D341Med (cell line): ENCODE results near the gene CSF3.
"Not testable (repeated sequence)": the region's sequence is repeated elsewhere in the genome, so short reads cannot be mapped to it uniquely, and the experiment has no call there.

ENCODE experiments used
- DNase-seq: peaks from one replicate; pipeline ENCODE4 v3.0.0; 2012; ENCODE audit warnings: low spot score

Gene CSF3

DNA sequence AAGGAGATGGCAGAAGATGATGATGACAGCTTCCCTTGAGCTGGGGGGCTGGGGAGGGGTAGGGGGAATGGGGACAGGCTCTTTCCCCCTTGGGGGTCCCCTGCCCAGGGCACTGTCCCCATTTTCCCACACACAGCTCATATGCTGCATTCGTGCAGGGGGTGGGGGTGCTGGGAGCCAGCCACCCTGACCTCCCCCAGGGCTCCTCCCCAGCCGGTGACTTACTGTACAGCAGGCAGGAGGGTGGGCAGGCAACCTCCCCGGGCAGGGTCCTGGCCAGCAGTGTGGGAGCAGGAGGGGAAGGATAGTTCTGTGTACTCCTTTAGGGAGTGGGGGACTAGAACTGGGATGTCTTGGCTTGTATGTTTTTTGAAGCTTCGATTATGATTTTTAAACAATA lies 17.7 kb upstream of the CSF3 start:
- peak; percentile 41 for DNase-seq

DNA sequence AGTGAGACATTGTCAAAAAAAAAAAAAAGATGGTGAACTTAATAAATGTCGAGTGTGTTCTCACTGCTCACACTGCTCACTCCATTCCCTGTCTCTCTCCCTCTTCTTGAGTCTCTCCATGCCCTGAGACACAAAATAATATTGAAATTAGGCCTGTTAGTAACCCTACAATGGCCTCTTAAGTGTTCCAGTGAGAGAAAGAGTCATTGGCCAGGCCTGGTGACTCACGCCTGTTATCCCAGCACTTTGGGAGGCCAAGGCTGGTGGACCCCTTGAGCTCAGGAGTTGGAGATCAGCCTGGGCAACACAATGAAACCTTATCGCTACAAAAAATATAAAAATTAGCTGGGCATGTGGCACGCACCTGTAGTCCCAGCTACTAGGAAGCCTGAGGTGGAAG lies 16.2 kb upstream of the CSF3 start:
- DNase-seq = no peak

DNA sequence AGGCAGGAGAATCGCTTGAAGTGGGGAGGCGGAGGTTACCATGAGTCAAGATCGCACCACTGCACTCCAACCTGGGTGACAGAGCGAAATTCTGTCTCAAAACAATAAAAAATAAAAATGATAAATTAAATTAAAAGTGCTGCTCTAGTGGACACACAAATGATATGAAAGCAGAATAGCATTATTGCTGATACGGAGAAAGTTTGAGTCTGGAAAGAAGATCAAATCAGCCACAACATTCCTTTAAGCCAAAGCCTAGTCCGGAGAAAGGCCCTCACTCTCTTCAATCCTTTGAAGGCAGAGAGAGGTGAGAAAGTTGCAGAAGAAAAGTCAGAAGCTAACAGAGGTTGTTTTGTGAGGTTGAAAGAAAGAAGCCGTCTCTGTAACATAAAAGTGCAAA lies 15.1 kb upstream of the CSF3 start:
- DNase-seq = no peak

DNA sequence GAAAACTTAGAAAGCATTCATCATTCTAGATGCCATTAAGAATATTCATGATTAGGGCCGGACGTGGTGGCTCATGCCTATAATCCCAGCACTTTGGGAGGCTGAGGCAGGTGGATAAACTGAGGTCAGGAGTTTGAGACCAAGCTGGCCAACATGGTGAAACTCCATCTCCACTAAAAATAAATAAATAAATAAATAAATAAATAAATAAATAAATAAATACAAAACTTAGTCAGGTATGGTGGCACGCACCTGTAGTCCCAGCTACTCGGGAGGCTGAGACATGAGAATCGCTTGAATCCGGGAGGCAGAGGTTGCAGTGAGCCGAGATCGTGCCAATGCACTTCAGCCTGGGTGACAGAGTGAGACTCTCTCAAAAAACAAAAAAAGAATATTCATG lies 13.9 kb upstream of the CSF3 start:
- not testable (repeated sequence) for DNase-seq

DNA sequence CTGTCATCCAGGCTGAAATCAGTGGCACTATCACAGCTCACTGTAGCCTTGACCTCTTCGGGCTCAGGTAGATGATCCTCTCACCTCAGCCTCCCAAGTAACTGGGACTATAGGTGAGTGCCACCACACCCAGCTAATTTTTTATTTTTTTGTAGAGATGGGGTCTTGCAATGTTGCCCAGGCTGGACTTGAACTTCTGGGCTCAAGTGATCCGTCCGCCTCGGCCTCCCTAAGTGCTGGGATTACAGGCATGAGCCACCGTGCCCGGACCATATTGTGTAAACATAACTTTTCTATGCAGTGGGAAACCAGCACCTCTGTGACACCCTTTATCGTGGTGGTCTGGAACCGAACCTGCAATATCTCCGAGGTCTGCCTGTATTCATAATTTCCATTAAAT lies 11.2 kb upstream of the CSF3 start:
- no peak for DNase-seq

DNA sequence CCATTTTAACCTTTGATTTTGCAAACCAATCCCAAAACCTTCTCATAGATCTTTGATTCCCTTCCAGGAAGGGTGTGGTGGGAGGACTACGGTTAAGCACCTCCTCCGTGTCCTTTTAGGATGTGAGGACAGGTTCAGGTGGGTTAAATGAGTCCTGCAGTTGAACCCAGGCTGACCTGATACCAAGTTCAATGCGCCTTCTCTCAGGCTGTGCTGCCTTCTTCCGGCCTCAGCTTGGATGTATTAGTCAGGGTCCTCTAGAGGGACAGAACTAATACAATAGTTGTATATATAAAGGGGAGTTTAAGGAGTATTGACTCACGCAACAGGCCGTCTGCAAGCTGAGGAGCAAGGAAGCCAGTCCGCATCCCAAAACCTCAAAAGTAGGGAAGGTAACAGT lies 10.5 kb upstream of the CSF3 start:
- no peak for DNase-seq

DNA sequence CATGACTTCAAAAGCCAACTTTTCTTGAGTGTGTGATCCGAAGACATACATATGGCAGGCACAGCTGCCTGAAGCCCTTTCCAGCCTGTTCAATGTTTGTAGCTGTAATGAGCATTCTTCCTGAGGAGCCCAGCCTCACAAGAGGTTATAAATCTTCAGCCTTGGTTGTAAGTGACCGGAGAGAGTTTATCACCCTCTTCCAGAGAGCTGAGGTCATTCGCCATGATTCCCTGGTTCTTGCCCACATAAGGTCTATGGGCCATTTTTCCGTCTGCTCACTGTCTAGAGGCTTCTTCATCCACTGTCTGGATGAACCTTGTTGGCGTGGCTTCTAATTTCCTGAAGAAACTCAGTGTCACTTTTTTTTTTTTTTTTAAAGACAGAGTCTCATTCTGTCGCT lies 9.7 kb upstream of the CSF3 start:
- no peak for DNase-seq

DNA sequence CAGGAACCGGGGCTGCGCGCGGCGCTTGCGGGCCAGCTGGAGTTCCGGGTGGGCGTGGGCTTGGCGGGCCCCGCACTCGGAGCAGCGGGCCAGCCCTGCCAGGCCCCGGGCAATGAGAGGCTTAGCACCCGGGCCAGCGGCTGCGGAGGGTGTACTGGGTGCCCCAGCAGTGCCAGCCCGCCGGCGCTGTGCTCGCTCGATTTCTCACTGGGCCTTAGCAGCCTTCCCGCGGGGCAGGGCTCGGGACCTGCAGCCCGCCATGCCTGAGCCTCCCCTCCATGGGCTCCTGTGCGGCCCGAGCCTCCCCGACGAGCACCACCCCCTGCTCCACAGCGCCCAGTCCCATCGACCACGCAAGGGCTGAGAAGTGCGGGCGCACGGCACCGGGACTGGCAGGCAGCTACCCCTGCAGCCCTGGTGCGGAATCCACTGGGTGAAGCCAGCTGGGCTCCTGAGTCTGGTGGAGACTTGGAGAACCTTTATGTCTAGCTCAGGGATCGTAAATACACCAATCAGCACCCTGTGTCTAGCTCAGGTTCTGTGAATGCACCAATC lies 4.2 kb upstream of the CSF3 start:
- DNase-seq = not testable (repeated sequence)

DNA sequence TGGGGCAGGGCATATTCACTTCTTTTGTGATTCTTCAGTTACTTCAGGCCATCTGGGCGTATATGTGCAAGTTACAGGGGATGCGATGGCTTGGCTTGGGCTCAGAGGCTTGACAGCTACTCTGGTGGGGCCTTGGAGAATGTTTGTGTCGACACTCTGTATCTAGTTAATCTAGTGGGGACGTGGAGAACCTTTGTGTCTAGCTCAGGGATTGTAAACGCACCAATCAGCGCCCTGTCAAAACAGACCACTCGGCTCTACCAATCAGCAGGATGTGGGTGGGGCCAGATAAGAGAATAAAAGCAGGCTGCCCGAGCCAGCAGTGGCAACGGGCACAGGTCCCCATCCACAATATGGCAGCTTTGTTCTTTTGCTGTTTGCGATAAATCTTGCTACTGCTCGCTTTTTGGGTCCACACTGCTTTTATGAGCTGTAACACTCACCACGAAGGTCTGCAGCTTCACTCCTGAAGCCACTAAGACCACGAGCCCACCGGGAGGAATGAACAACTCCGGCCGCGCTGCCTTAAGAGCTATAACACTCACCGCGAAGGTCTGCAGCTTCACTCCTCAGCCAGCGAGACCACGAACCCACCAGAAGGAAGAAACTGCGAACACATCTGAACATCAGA lies 3.1 kb upstream of the CSF3 start:
- DNase-seq = not testable (repeated sequence)

DNA sequence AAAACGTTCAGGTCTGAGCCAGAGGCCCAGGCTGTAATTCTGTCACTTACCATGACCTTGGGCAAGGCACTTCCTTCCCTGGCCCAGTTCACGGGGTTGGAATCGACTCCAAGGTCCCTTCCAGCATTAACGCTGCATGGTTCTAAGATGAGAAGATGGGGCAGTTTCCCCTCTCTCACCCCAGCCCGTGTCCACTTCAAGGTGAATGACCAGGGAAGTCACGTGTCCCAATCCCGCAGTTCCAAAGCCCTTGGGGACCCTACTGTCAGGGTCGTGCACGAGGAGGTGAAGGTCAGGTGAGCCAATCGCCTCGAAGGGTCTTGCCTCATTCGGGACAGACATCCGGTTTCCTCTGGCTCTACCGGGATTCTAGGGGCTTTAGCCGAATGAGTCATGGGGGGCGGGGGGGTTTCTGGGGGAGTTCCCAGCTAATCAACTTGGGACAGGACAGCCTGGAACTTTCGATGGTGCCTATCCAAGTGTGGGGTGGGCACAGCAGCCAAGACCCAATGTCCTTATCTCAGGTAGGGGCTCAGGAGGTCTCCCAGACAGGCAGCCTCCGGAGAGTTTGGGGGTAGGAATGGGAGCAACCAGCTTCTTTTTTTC lies 762 bp upstream of the CSF3 start:
- DNase-seq = peak; percentile 45

DNA sequence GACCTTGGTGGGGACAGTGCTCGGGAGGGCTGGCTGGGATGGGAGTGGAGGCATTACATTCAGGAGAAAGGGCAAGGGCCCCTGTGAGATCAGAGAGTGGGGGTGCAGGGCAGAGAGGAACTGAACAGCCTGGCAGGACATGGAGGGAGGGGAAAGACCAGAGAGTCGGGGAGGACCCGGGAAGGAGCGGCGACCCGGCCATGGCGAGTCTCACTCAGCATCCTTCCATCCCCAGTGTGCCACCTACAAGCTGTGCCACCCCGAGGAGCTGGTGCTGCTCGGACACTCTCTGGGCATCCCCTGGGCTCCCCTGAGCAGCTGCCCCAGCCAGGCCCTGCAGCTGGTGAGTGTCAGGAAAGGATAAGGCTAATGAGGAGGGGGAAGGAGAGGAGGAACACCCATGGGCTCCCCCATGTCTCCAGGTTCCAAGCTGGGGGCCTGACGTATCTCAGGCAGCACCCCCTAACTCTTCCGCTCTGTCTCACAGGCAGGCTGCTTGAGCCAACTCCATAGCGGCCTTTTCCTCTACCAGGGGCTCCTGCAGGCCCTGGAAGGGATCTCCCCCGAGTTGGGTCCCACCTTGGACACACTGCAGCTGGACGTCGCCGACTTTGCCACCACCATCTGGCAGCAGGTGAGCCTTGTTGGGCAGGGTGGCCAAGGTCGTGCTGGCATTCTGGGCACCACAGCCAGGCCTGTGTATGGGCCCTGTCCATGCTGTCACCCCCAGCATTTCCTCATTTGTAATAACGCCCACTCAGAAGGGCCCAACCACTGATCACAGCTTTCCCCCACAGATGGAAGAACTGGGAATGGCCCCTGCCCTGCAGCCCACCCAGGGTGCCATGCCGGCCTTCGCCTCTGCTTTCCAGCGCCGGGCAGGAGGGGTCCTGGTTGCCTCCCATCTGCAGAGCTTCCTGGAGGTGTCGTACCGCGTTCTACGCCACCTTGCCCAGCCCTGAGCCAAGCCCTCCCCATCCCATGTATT lies 1.1 kb downstream of the CSF3 start:
- peak; percentile 44 for DNase-seq

DNA sequence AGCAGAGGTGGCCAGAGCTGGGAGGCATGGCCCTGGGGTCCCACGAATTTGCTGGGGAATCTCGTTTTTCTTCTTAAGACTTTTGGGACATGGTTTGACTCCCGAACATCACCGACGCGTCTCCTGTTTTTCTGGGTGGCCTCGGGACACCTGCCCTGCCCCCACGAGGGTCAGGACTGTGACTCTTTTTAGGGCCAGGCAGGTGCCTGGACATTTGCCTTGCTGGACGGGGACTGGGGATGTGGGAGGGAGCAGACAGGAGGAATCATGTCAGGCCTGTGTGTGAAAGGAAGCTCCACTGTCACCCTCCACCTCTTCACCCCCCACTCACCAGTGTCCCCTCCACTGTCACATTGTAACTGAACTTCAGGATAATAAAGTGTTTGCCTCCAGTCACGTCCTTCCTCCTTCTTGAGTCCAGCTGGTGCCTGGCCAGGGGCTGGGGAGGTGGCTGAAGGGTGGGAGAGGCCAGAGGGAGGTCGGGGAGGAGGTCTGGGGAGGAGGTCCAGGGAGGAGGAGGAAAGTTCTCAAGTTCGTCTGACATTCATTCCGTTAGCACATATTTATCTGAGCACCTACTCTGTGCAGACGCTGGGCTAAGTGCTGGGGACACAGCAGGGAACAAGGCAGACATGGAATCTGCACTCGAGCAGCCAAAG lies 2.3 kb downstream of the CSF3 start:
- peak; percentile 32 for DNase-seq

DNA sequence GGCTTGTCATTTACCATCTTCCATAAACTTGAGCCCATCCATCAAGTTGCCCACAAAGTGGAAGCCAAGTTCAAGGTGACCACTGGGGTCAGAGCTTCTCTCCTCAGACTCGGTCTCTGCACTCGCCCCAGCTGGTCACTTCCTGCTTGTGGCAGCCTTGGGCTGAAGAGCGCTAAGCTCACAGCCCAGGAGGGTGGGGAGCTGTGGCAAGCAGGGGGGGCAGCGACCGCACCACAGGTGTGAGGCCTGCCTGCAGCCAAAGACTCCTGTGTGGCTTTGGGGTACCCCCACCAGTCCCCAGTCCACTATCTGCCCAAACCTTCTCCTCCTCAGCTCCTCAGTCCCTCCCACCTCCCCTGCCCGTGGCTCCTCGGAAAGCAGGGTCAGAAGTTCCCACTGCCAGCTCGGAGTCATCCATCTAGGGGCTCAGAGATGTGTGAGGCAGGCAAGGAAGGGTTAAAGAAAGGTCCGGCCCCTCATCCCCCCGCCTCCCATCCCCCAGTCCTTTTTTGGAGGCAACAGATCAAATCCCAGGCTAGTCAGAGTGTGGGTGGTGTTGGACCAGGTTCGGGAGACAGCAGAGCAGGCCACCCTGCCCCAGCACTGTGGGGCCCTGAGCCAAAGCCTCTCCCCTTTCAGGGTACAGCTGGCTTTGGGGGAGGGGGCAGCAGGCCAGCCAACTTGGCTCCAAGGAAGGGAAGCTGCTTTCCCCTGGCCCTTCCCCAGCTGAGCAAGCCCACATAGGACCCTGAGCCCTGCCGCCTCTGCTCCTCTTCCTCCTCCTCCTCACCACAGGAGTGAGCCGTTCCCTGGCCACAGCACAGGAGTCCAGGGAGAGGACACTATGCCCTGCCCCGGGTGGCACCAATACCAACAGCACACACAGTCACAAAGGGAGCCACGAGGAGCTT lies 3.2 kb downstream of the CSF3 start:
- DNase-seq = peak; percentile 43

DNA sequence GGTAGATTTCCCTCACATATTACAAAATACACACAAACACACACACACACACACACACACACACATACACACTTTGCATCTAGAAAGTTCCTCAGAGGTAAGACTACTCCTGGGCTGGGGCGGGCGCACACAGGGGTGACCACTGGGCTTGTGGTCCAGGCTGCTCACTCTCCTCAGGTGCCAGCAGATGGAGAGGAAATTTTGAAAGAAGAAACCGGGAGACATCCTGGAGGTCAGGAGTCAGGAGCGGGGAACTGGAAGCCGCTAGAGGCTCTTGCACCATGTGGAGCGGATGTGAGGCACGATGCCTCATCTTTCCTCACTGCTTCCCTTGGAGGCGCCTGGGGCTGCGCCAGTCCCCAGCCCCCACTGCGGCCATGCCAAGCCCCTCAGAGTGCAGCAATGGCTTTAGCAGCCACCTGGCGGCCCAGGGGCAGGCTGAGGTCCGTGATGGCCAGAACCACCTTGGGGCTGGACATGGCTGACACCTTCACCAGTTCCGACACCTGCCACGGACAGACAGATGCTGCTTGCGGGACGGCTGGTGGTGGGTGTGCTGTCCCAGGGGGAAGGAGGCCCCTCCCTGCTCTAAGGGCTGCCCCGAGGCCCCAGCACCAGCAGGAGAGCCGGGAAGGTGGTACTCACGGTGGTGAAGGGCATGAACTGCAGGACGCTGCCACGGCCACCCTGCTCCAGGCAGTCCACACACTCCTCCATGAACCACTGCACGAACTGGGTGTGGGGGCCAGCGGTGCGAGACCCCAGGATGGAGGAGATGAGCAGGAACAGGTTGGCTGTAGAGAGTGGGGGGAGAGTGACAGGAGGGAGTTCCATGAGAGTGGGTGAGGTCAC lies 4.1 kb downstream of the CSF3 start:
- peak; percentile 63 for DNase-seq

DNA sequence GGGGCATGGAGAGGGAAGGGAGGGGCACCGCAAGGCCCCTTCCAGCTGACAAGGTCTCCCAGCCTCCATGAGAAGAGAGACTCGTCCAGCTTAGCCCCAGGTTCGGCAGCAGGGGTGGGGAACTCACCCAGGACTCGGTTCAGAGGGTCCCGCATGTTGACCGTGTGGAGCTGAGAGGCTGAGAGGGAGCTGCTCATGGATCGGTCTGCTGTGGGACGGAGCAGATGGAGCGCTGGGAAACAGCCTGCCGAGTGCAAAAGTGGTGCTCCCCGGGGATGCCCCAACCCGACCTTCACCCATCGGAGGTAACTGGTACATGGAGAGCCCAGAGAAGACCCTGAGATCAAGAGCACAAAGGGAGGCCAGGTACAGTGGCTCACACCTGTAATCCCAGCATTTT lies 4.9 kb downstream of the CSF3 start:
- DNase-seq = peak; percentile 52

DNA sequence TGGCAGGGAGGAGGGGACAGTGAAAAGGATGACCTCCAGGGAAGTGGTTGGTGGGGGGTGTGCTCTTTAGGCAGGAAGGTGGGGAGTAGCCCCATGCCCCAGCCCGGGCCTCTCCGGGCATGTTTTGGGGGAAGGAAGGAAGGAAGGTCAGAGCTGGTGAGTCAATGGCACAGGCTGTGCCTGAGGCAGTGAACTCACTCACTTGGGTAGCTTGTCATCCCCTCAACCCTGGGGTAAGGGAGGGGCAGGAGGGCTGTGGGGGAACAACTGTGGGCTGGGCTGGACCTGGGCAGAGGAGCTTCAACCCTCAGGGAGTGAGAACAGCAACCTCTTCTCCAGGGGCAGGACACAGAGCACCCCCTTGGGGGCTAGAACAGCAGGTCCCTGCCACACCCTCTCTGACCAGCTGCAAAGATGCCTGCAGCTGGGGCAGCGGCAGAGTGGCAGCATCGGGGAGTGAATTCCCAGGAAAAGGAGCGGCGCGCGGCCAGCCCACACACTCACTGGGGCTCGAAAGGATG lies 6.3 kb downstream of the CSF3 start:
- peak; percentile 37 for DNase-seq

DNA sequence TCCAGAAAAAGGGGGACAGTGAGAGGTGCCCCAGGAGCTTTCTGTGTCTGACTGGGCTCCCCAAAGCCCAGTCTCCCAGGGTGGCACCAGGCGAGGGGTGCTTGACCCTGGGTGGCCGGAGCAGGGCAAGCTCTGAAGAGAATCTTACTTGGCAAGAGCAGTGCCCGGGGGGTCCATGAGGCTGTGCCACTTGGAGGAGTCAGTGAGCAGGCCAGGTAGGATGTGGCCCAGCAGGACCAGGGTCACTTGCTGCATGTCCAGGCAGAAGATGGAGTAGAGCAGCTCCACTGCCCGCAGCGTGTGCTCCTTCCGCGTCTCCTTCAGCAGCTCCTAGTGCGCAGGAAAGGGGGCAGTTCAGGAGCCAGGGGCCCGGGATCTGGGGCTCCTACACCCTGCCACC lies 7.3 kb downstream of the CSF3 start:
- peak; percentile 27 for DNase-seq

DNA sequence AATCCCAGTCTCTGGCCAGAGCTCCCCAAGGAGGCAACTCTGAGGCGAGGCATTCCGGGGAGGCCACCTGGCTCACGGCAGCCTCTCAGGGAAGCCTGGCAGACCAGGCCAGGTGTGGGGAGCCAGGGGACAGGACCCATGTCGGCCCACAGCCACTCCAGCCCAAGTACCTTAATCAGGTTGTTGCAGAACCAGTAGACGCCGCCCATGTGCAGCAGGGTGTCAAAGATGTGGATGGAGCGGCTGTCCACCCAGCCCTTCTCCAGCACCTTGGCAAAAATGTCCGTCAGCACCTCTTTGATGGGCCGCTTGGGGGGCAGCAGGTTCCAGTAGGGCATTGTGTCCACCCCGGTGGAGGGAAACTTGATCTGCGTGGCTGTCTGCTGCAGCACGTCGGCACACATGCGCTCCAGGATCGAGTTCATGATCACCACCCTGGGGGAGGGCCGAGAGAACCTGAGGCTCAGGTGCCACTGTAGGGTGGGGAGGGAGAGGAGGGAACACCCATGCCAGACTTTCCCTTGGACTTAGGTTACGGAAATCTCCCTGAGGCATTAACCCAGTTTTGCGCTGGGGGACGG lies 7.8 kb downstream of the CSF3 start:
- DNase-seq = peak; percentile 27

DNA sequence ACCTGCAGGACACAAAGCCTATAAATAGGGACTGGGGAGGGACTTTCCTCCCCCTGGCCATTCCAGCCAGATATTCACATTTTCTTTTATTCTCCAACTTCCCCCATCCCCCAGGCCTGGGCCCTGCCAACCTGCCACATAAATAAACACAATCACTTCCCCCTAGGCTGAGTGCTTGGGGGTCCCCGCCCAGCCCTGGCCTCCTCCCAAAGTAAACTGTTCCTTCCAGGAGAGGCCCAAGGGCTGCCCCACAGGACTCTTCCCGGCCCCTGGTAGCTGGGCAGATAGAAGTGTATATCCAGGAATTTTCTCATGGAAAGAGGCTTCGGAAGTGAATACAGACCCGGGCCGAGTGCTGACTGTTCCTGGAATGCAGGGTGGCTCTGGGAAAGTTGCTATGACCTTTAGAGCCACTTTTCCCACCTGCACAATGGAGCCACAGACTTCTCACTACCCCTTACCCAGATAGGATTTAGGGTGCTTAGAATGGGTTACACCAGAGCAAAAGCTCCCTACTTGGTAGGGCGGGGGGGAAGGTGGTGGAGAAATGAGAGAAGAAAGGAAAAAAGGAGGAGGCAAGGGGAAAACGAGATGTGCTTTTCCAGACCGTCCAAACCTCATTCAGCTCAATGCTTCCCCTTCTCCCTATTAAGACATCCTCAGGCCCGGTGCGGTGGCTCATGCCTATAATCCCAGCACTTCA lies 8.5 kb downstream of the CSF3 start:
- peak; percentile 18 for DNase-seq
